Measurements from ENCODE around the gene KCNN3.
A peak's percentile ranks its signal among the peaks of the same experiment; 100 is the strongest.

The KCNN3 gene

GRCh38 chr1:154878371-154879037 lies 8.4 kb upstream of the KCNN3 start:
- H3K36me3 ChIP-seq (ENCODE audit: insufficient read depth, low read depth, low read length) = no peaks in the 10 kb centered on the region
- no peaks in the 10 kb centered on the region for H3K27me3 ChIP-seq (ENCODE audit: insufficient read depth, low read length)
- H3K4me3 ChIP-seq (ENCODE audit: low read length) = no peak overlapping the region; the same call in 1 of the 2 replicates
- H3K9me3 ChIP-seq (ENCODE audit: insufficient read depth, low read depth, low read length) = no peaks in the 10 kb centered on the region
- H3K27ac ChIP-seq (ENCODE audit: low read length) = no peak overlapping the region
- no peaks in the 10 kb centered on the region for H3K4me1 ChIP-seq (ENCODE audit: insufficient read depth, low read length)
- no peak overlapping the region for H3K9ac ChIP-seq (ENCODE audit: low read depth, low read length)

- Histone ChIP-seq H3K36me3 (ENCODE audit: insufficient read depth, low read depth, low read length) (no peaks in the 10 kb centered on the region), H3K4me3 (ENCODE audit: low read length) (no peak overlapping the region), H3K27me3 (ENCODE audit: insufficient read depth, low read length) (no peaks in the 10 kb centered on the region), H3K4me1 (ENCODE audit: insufficient read depth, low read length) (no peaks in the 10 kb centered on the region), H3K9me3 (ENCODE audit: insufficient read depth, low read depth, low read length) (no peaks in the 10 kb centered on the region), H3K27ac (ENCODE audit: low read length) (no peak overlapping the region), H3K9ac (ENCODE audit: low read depth, low read length) (no peak overlapping the region)
Observed at GRCh38 chr1:154877370-154877974, 7.4 kb upstream of the KCNN3 start.

GRCh38 chr1:154876842-154877369 lies 6.8 kb upstream of the KCNN3 start:
- H3K4me3 ChIP-seq (ENCODE audit: low read length) = no peak overlapping the region
- no peaks in the 10 kb centered on the region for H3K27me3 ChIP-seq (ENCODE audit: insufficient read depth, low read length)
- no peaks in the 10 kb centered on the region for H3K36me3 ChIP-seq (ENCODE audit: insufficient read depth, low read depth, low read length)
- no peak overlapping the region for H3K9ac ChIP-seq (ENCODE audit: low read depth, low read length)
- H3K27ac ChIP-seq (ENCODE audit: low read length) = no peak overlapping the region
- no peaks in the 10 kb centered on the region for H3K4me1 ChIP-seq (ENCODE audit: insufficient read depth, low read length)
- H3K9me3 ChIP-seq (ENCODE audit: insufficient read depth, low read depth, low read length) = no peaks in the 10 kb centered on the region

- no peaks in the 10 kb centered on the region for H3K36me3 ChIP-seq (ENCODE audit: insufficient read depth, low read depth, low read length)
- H3K9ac ChIP-seq (ENCODE audit: low read depth, low read length) = no peak overlapping the region
- H3K27me3 ChIP-seq (ENCODE audit: insufficient read depth, low read length) = no peaks in the 10 kb centered on the region
- H3K4me3 ChIP-seq (ENCODE audit: low read length) = no peak overlapping the region
- H3K27ac ChIP-seq (ENCODE audit: low read length) = no peak overlapping the region
- no peaks in the 10 kb centered on the region for H3K9me3 ChIP-seq (ENCODE audit: insufficient read depth, low read depth, low read length)
- H3K4me1 ChIP-seq (ENCODE audit: insufficient read depth, low read length) = peaks cover 3% of the 10 kb centered on the region; the same call in 1 of the 2 replicates
Observed at GRCh38 chr1:154874465-154874864, 4.4 kb upstream of the KCNN3 start.

- Histone ChIP-seq H3K36me3 (ENCODE audit: insufficient read depth, low read depth, low read length) (no peaks in the 10 kb centered on the region), H3K4me3 (ENCODE audit: low read length) (no peak overlapping the region), H3K9me3 (ENCODE audit: insufficient read depth, low read depth, low read length) (no peaks in the 10 kb centered on the region), H3K9ac (ENCODE audit: low read depth, low read length) (no peak overlapping the region), H3K4me1 (ENCODE audit: insufficient read depth, low read length) (peaks cover 5% of the 10 kb centered on the region; the same call in 1 of the 2 replicates), H3K27me3 (ENCODE audit: insufficient read depth, low read length) (peaks cover 10% of the 10 kb centered on the region), H3K27ac (ENCODE audit: low read length) (no peak overlapping the region)
Observed at GRCh38 chr1:154873321-154873950, 3.4 kb upstream of the KCNN3 start.

- no peak overlapping the region for H3K27ac ChIP-seq (ENCODE audit: low read length)
- peaks cover 30% of the 10 kb centered on the region for H3K27me3 ChIP-seq (ENCODE audit: insufficient read depth, low read length)
- H3K9ac ChIP-seq (ENCODE audit: low read depth, low read length) = no peak overlapping the region
- no peaks in the 10 kb centered on the region for H3K9me3 ChIP-seq (ENCODE audit: insufficient read depth, low read depth, low read length)
- peaks cover 17% of the 10 kb centered on the region; the same call in 1 of the 2 replicates for H3K4me1 ChIP-seq (ENCODE audit: insufficient read depth, low read length)
- H3K4me3 ChIP-seq (ENCODE audit: low read length) = no peak overlapping the region
- H3K36me3 ChIP-seq (ENCODE audit: insufficient read depth, low read depth, low read length) = no peaks in the 10 kb centered on the region
Observed at GRCh38 chr1:154871374-154871773, 1.3 kb upstream of the KCNN3 start.

- H3K4me1 ChIP-seq (ENCODE audit: insufficient read depth, low read length) = peaks cover 19% of the 10 kb centered on the region; the same call in 1 of the 2 replicates
- no peak overlapping the region for H3K27ac ChIP-seq (ENCODE audit: low read length)
- peak overlapping the region; percentile 47; the same call in 1 of the 2 replicates for H3K4me3 ChIP-seq (ENCODE audit: low read length)
- peaks cover 34% of the 10 kb centered on the region for H3K27me3 ChIP-seq (ENCODE audit: insufficient read depth, low read length)
- H3K36me3 ChIP-seq (ENCODE audit: insufficient read depth, low read depth, low read length) = no peaks in the 10 kb centered on the region
- no peak overlapping the region for H3K9ac ChIP-seq (ENCODE audit: low read depth, low read length)
- H3K9me3 ChIP-seq (ENCODE audit: insufficient read depth, low read depth, low read length) = no peaks in the 10 kb centered on the region
Observed at GRCh38 chr1:154870734-154871133, 653 bp upstream of the KCNN3 start.

- no peaks in the 10 kb centered on the region for H3K9me3 ChIP-seq (ENCODE audit: insufficient read depth, low read depth, low read length)
- no peak overlapping the region for H3K27ac ChIP-seq (ENCODE audit: low read length)
- H3K4me3 ChIP-seq (ENCODE audit: low read length) = peak overlapping the region; percentile 50
- peaks cover 19% of the 10 kb centered on the region; the same call in 1 of the 2 replicates for H3K4me1 ChIP-seq (ENCODE audit: insufficient read depth, low read length)
- H3K36me3 ChIP-seq (ENCODE audit: insufficient read depth, low read depth, low read length) = no peaks in the 10 kb centered on the region
- no peak overlapping the region; the same call in 1 of the 2 replicates for H3K9ac ChIP-seq (ENCODE audit: low read depth, low read length)
- peaks cover 34% of the 10 kb centered on the region for H3K27me3 ChIP-seq (ENCODE audit: insufficient read depth, low read length)
Observed at GRCh38 chr1:154869351-154870114, 548 bp downstream of the KCNN3 start.

GRCh38 chr1:154867841-154868605 lies 2.1 kb downstream of the KCNN3 start:
- H3K36me3 ChIP-seq (ENCODE audit: insufficient read depth, low read depth, low read length) = no peaks in the 10 kb centered on the region
- no peaks in the 10 kb centered on the region for H3K9me3 ChIP-seq (ENCODE audit: insufficient read depth, low read depth, low read length)
- no peak overlapping the region for H3K27ac ChIP-seq (ENCODE audit: low read length)
- H3K9ac ChIP-seq (ENCODE audit: low read depth, low read length) = peak overlapping the region; percentile 16; the same call in 1 of the 2 replicates
- H3K27me3 ChIP-seq (ENCODE audit: insufficient read depth, low read length) = peaks cover 34% of the 10 kb centered on the region
- H3K4me1 ChIP-seq (ENCODE audit: insufficient read depth, low read length) = peaks cover 24% of the 10 kb centered on the region; the same call in 1 of the 2 replicates
- H3K4me3 ChIP-seq (ENCODE audit: low read length) = peak overlapping the region; percentile 50; the same call in 1 of the 2 replicates

- H3K4me1 ChIP-seq (ENCODE audit: insufficient read depth, low read length) = peaks cover 28% of the 10 kb centered on the region; the same call in 1 of the 2 replicates
- no peak overlapping the region for H3K27ac ChIP-seq (ENCODE audit: low read length)
- no peak overlapping the region for H3K9ac ChIP-seq (ENCODE audit: low read depth, low read length)
- peak overlapping the region; percentile 50; the same call in 1 of the 2 replicates for H3K4me3 ChIP-seq (ENCODE audit: low read length)
- H3K9me3 ChIP-seq (ENCODE audit: insufficient read depth, low read depth, low read length) = no peaks in the 10 kb centered on the region
- peaks cover 34% of the 10 kb centered on the region for H3K27me3 ChIP-seq (ENCODE audit: insufficient read depth, low read length)
- H3K36me3 ChIP-seq (ENCODE audit: insufficient read depth, low read depth, low read length) = no peaks in the 10 kb centered on the region
Observed at GRCh38 chr1:154867064-154867825, 2.8 kb downstream of the KCNN3 start.
